ENCODE results near the gene TGFBRAP1. TPM values are rescaled to one million over a fixed set of nuclear protein-coding genes. Genes with fewer than 3 reads are reported as not detected.

The TGFBRAP1 gene, protein sequence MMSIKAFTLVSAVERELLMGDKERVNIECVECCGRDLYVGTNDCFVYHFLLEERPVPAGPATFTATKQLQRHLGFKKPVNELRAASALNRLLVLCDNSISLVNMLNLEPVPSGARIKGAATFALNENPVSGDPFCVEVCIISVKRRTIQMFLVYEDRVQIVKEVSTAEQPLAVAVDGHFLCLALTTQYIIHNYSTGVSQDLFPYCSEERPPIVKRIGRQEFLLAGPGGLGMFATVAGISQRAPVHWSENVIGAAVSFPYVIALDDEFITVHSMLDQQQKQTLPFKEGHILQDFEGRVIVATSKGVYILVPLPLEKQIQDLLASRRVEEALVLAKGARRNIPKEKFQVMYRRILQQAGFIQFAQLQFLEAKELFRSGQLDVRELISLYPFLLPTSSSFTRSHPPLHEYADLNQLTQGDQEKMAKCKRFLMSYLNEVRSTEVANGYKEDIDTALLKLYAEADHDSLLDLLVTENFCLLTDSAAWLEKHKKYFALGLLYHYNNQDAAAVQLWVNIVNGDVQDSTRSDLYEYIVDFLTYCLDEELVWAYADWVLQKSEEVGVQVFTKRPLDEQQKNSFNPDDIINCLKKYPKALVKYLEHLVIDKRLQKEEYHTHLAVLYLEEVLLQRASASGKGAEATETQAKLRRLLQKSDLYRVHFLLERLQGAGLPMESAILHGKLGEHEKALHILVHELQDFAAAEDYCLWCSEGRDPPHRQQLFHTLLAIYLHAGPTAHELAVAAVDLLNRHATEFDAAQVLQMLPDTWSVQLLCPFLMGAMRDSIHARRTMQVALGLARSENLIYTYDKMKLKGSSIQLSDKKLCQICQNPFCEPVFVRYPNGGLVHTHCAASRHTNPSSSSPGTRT
- total RNA-seq (17.7 and 18.3 TPM in 2 replicates), polyA plus RNA-seq (10.4 and 11.0 TPM in 2 replicates)

DNA sequence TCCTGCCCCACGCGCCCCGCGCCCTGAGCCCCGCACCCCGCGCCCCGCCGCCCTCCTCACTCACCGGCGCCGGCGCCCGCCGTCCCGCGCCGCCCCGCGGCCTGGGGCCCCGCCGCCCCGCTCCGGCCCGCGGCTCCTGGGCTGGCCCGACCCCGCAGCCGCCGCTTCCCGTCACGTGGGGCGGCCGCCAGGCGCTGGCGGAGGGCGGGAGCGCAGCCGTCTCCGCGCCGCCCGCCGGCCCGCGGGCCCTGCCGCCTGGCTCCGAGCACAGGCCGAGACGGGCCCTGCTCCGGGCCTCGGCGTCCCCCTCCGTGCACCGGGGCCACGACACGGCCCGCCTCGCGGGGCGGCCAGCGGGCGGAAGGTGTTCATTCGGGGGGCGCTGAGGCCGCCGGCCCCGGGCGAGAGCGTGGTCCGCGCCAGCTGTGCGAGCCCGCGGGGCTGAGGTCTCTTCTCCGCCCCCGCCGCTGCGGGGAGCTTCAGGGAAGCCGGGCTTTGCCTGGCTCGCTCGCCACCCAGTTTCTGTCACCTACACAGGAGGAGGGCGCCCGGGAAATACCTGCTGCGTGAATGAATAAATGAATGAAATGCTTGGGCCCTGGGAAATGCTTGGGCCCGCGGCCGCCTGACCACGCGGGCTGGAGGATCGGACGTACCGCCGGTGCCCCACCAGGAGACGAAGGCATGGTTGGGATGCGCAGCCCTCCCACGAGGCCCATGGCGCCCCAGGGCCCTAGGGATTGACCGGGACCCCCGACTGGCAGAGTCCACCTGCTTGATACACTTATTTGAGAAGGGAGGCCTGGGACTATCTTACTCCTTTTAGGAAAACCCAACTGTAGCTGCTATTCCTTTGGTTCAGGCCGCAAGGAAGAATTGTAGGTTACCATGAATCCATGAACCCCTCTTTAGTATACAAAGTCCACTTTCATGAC is at the start of gene TGFBRAP1:
Gene TGFBRAP1, minus strand, starts transcription at position 175 of the 935 bp plus-strand sequence. CDS start 21,434 bp downstream, outside the sequence.
- Histone ChIP-seq H3K9me2 (replicated peaks; ENCODE audit: insufficient read depth) (no peaks in the 10 kb centered on the region), H3K27ac (peak within 1 kb of the TSS; percentile 94), H2AFZ (peak within 1 kb of the TSS; percentile 92), H3K79me2 (peaks cover 56% of the 10 kb centered on the region), H3K36me3 (replicated peaks; ENCODE audit: insufficient read depth, low read depth) (no peaks in the 10 kb centered on the region), H3K27me3 (no peaks in the 10 kb centered on the region), H3K4me1 (ENCODE audit: insufficient read depth) (peaks cover 24% of the 10 kb centered on the region), H3K9me3 (ENCODE audit: low read depth) (no peaks in the 10 kb centered on the region), H3K4me2 (peak within 1 kb of the TSS; percentile 92), H3K4me3 (peak within 1 kb of the TSS; percentile 83), H4K20me1 (ENCODE audit: insufficient read depth, poor library complexity, severe bottlenecking) (no peaks in the 10 kb centered on the region)
- peak; percentile 87 for DNase-seq (ENCODE audit: low spot score)
- TF ChIP-seq, protein P1, sequence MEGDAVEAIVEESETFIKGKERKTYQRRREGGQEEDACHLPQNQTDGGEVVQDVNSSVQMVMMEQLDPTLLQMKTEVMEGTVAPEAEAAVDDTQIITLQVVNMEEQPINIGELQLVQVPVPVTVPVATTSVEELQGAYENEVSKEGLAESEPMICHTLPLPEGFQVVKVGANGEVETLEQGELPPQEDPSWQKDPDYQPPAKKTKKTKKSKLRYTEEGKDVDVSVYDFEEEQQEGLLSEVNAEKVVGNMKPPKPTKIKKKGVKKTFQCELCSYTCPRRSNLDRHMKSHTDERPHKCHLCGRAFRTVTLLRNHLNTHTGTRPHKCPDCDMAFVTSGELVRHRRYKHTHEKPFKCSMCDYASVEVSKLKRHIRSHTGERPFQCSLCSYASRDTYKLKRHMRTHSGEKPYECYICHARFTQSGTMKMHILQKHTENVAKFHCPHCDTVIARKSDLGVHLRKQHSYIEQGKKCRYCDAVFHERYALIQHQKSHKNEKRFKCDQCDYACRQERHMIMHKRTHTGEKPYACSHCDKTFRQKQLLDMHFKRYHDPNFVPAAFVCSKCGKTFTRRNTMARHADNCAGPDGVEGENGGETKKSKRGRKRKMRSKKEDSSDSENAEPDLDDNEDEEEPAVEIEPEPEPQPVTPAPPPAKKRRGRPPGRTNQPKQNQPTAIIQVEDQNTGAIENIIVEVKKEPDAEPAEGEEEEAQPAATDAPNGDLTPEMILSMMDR (IDR thresholded peaks at IDR 0.05; ENCODE audit: poor library complexity) = no peak
- TF ChIP-seq EZH2phosphoT487 (IDR thresholded peaks at IDR 0.05; ENCODE audit: low read depth, severe bottlenecking, unreplicated experiment) (no peak), EZH2 (IDR thresholded peaks at IDR 0.05; ENCODE audit: borderline replicate concordance) (no peak)
- WGBS (ENCODE audit: low lambda C conversion rate, missing lambda C conversion rate) = 7% methylated on average over 52 of the region's 101 CpGs

DNA sequence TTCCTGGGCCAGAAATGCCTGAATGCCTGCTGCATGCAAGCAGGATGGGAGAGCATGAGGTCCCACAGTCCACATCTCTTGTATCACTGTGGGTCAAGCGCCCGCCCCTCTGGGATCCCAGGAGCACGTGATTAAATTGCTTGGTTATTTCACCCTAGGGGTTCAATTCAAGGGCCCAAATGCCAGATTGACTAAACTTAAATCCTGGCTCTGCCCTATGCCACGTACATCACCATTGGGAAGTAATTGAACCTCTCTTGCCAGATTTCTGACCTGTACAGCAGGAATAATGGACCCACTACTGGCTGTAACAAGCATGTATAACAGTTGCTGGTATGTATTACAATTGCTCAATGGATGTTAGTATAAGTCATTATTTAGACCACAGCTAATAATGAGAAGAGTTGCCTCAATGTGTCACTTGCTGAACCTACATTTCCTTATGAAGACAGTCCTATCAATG is 49.4 kb upstream of the TGFBRAP1 start:
- no peaks in the 10 kb centered on the region for H3K36me3 ChIP-seq (replicated peaks; ENCODE audit: insufficient read depth, low read depth)
- no peak for DNase-seq (ENCODE audit: low spot score)
- no peaks in the 10 kb centered on the region for H3K79me2 ChIP-seq
- 97% methylated on average over 4 of the region's 4 CpGs for WGBS (ENCODE audit: low lambda C conversion rate, missing lambda C conversion rate)
- no peaks in the 10 kb centered on the region for H3K4me1 ChIP-seq (ENCODE audit: insufficient read depth)
- H3K4me3 ChIP-seq = no peak overlapping the region
- no peaks in the 10 kb centered on the region for H3K9me2 ChIP-seq (replicated peaks; ENCODE audit: insufficient read depth)
- H3K9me3 ChIP-seq (ENCODE audit: low read depth) = no peaks in the 10 kb centered on the region
- no peaks in the 10 kb centered on the region for H3K27me3 ChIP-seq
- H2AFZ ChIP-seq = no peak overlapping the region
- TF ChIP-seq EZH2phosphoT487 (IDR thresholded peaks at IDR 0.05; ENCODE audit: low read depth, severe bottlenecking, unreplicated experiment) (no peak), EZH2 (IDR thresholded peaks at IDR 0.05; ENCODE audit: borderline replicate concordance) (no peak)
- TF ChIP-seq, protein P1 (IDR thresholded peaks at IDR 0.05; ENCODE audit: poor library complexity) = no peak
- no peak overlapping the region for H3K27ac ChIP-seq
- no peak overlapping the region for H3K4me2 ChIP-seq
- no peaks in the 10 kb centered on the region for H4K20me1 ChIP-seq (ENCODE audit: insufficient read depth, poor library complexity, severe bottlenecking)

DNA sequence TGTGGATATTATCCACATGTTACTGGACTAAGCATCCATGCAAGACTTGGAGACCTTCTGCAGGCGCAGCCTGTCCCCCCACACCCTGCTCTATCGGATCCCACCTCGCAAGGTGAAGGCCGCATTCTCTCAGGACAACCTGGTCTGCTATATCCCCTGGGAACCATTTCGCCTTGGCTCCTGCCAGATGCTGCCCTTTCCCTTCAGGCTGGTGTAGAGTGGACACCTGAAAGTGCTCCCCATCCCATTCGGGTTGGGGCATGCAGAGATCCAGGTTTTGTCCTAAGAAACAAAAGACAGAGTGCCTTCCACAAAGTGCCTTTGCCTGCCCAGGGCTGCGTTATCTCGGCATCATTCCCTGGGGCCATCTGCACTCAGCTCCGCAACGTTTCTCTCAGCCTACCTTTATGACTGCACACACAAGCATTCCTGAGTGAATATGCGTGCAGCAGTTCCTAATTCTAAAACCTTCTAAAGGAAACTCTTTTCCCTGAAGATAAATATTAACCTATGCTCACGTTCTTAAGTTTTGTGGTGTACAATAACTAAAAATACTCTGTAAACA is 48.8 kb upstream of the TGFBRAP1 start:
- Histone ChIP-seq H4K20me1 (ENCODE audit: insufficient read depth, poor library complexity, severe bottlenecking) (no peaks in the 10 kb centered on the region), H3K79me2 (no peaks in the 10 kb centered on the region), H3K4me3 (no peak overlapping the region), H3K9me2 (replicated peaks; ENCODE audit: insufficient read depth) (no peaks in the 10 kb centered on the region), H3K4me1 (ENCODE audit: insufficient read depth) (no peaks in the 10 kb centered on the region), H3K27ac (no peak overlapping the region), H3K9me3 (ENCODE audit: low read depth) (no peaks in the 10 kb centered on the region), H3K36me3 (replicated peaks; ENCODE audit: insufficient read depth, low read depth) (no peaks in the 10 kb centered on the region), H3K4me2 (no peak overlapping the region), H2AFZ (no peak overlapping the region), H3K27me3 (no peaks in the 10 kb centered on the region)
- 73% methylated on average over 12 of the region's 12 CpGs for WGBS (ENCODE audit: low lambda C conversion rate, missing lambda C conversion rate)
- no peak for TF ChIP-seq EZH2phosphoT487 (IDR thresholded peaks at IDR 0.05; ENCODE audit: low read depth, severe bottlenecking, unreplicated experiment)
- TF ChIP-seq, protein P1 (IDR thresholded peaks at IDR 0.05; ENCODE audit: poor library complexity) = no peak
- TF ChIP-seq EZH2 (IDR thresholded peaks at IDR 0.05; ENCODE audit: borderline replicate concordance) = no peak
- DNase-seq (ENCODE audit: low spot score) = no peak

Measured in hepatocyte (in vitro differentiated cells).